ENCODE data around the gene PASK.

DNA sequence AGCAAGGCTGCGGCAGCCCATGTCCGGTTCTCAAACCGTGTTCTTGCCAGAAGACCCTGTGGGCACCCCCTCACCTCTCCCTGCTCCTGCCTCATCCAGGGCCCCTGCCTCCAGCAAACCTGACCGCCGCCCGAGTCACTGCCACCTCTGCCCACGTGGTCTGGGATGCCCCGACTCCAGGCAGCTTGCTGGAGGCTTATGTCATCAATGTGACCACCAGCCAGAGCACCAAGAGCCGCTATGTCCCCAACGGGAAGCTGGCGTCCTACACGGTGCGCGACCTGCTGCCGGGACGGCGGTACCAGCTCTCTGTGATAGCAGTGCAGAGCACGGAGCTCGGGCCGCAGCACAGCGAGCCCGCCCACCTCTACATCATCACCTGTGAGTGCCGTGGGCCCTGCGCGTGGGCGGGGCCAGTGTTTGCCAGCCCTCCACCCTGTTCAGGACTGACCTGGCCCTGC is 79.4 kb downstream of the PASK start:
- no peak for TF ChIP-seq CTCF (IDR thresholded peaks at IDR 0.05)
- no peak for TF ChIP-seq POLR2AphosphoS5 (IDR thresholded peaks at IDR 0.05)

Measured in gastroesophageal sphincter (tissue), 3 donors.